K562 (cell line): ENCODE measurements around the gene DNAJB4. TPM values are rescaled to one million over a fixed set of nuclear protein-coding genes. Genes with fewer than 3 reads are reported as not detected.
A peak's percentile ranks its signal among the peaks of the same experiment; 100 is the strongest.

Experiments used
- NEUROD1 ChIP-seq: fragments of 150-350 bp; IDR thresholded peaks from 2 replicates; pipeline ENCODE4 v1.6.1; 2014; ENCODE audit warnings: borderline replicate concordance, low read length, low read depth; ENCODE audit not compliant: partially characterized antibody
- SAFB ChIP-seq: fragments of 200-400 bp; formaldehyde crosslinking; IDR thresholded peaks from 2 replicates; pipeline ENCODE4 v1.6.1; 2017; ENCODE audit warnings: low read depth, low read length, borderline replicate concordance
- XRCC3 ChIP-seq: fragments of 450-650 bp; IDR thresholded peaks from 2 replicates; pipeline ENCODE4 v1.6.1; 2017; ENCODE audit warnings: mild to moderate bottlenecking, moderate library complexity
- ZNF436 ChIP-seq: fragments of 250-450, 450-650 bp; sonication (Bioruptor Pico); formaldehyde crosslinking; IDR thresholded peaks from 2 replicates; pipeline ENCODE4 v1.7.0; 2020; ENCODE audit warnings: mild to moderate bottlenecking
- polyA plus RNA-seq, 8 experiments: library from polyadenylated mRNA; depleted of rRNA in 4 of 8; stranded (reverse) in 5 of 8; unstranded in 3 of 8; fragments of >200 nt; fragmentation: Nextera tagmentation in 2 of 8; fragmentation: Illumina TruSeq in 1 of 8; extraction: Ambion mirVana in 2 of 8; extraction: Trizol in 1 of 8; gene quantifications; 2 replicates each; pipeline versions ENCODE4 v1.2.1 to v1.2.3, GENCODE V29; 2011 to 2014; ENCODE audit warnings: inconsistent platforms in 1 of 8, missing spikeins in 1 of 8
- total RNA-seq, 7 experiments: library from RNA; depleted of rRNA in 6 of 7; stranded (reverse); fragments of >200 nt in 6 of 7; fragmentation: Illumina TruSeq in 2 of 7; extraction: Trizol in 2 of 7; gene quantifications; 2 replicates each; pipeline versions ENCODE4 v1.2.1 to v1.2.3, GENCODE V29; 2011 to 2021; ENCODE audit warnings: low replicate concordance in 1 of 7
- TF ChIP-seq, protein P1 (sequence below), 2 experiments: fragments of 150-350 bp in 1 of 2; IDR thresholded peaks; 2 replicates each; pipeline ENCODE4 v1.6.1; 2012 to 2016; ENCODE audit warnings: low read depth in 2 of 2, low read length in 2 of 2, mild to moderate bottlenecking in 1 of 2, moderate library complexity in 1 of 2
- TF ChIP-seq, protein P2 (sequence below): fragments of 200-600 bp; sonication (generic); IDR thresholded peaks from one replicate; pipeline ENCODE4 v1.6.1; 2012; ENCODE audit warnings: mild to moderate bottlenecking, low read depth, low read length, inconsistent platforms

Gene DNAJB4
- total and polyA plus RNA-seq, 9 of the 15 experiments (the other 6 are each of a cell fraction or from before 2014, with no cell fraction given): 8.5 to 27.7 (median 19.8) TPM

DNA sequence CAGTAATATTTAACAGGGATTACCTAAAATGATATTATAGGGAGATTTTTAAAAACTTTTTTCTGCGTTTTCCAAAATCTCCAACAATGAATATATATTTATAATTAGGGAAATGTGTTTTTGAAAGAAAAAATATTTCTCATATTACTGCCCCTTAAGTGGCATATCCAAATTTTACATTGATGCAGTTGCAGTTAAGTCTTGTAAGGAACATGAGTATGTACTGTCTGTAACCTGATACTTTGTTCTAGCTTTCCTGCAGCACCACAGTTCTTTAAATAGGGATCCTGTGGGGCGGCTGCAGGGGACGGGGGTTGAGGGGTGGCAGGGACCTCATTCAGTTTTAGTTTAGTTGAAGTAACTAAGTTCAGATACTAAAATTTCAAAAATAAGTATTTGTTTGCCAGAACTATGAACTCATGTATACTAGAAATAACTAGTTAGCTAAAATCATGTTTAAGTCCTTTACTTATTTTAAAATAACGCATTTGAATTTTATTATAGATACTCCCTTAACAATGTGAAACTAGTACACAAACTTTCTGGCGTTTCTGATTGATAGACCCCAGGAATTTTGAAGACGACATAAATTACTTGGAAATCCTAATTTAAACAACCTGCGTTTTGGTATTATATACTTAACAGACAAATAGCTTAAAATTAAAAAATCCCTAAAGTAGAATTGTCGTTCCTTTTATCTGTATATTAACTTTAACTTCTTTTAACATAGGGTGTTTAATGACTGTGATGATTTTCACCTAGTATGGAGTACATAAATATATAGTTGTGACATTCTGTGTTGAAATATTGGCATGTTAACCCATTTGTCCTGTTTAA is 639 bp upstream of the DNAJB4 start (continued):
- TF ChIP-seq, protein P1, sequence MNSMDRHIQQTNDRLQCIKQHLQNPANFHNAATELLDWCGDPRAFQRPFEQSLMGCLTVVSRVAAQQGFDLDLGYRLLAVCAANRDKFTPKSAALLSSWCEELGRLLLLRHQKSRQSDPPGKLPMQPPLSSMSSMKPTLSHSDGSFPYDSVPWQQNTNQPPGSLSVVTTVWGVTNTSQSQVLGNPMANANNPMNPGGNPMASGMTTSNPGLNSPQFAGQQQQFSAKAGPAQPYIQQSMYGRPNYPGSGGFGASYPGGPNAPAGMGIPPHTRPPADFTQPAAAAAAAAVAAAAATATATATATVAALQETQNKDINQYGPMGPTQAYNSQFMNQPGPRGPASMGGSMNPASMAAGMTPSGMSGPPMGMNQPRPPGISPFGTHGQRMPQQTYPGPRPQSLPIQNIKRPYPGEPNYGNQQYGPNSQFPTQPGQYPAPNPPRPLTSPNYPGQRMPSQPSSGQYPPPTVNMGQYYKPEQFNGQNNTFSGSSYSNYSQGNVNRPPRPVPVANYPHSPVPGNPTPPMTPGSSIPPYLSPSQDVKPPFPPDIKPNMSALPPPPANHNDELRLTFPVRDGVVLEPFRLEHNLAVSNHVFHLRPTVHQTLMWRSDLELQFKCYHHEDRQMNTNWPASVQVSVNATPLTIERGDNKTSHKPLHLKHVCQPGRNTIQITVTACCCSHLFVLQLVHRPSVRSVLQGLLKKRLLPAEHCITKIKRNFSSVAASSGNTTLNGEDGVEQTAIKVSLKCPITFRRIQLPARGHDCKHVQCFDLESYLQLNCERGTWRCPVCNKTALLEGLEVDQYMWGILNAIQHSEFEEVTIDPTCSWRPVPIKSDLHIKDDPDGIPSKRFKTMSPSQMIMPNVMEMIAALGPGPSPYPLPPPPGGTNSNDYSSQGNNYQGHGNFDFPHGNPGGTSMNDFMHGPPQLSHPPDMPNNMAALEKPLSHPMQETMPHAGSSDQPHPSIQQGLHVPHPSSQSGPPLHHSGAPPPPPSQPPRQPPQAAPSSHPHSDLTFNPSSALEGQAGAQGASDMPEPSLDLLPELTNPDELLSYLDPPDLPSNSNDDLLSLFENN (IDR thresholded peaks at IDR 0.05; ENCODE audit: low read depth in 2 of 2, low read length in 2 of 2): peak in 1 of 2 experiments; percentile 100; a peak in 2 of 4 replicates
- TF ChIP-seq NEUROD1 (no peak), XRCC3 (no peak), ZNF436 (CRISPR knock-in tag) (peak; percentile 99), SAFB (no peak)
- TF ChIP-seq, protein P2, sequence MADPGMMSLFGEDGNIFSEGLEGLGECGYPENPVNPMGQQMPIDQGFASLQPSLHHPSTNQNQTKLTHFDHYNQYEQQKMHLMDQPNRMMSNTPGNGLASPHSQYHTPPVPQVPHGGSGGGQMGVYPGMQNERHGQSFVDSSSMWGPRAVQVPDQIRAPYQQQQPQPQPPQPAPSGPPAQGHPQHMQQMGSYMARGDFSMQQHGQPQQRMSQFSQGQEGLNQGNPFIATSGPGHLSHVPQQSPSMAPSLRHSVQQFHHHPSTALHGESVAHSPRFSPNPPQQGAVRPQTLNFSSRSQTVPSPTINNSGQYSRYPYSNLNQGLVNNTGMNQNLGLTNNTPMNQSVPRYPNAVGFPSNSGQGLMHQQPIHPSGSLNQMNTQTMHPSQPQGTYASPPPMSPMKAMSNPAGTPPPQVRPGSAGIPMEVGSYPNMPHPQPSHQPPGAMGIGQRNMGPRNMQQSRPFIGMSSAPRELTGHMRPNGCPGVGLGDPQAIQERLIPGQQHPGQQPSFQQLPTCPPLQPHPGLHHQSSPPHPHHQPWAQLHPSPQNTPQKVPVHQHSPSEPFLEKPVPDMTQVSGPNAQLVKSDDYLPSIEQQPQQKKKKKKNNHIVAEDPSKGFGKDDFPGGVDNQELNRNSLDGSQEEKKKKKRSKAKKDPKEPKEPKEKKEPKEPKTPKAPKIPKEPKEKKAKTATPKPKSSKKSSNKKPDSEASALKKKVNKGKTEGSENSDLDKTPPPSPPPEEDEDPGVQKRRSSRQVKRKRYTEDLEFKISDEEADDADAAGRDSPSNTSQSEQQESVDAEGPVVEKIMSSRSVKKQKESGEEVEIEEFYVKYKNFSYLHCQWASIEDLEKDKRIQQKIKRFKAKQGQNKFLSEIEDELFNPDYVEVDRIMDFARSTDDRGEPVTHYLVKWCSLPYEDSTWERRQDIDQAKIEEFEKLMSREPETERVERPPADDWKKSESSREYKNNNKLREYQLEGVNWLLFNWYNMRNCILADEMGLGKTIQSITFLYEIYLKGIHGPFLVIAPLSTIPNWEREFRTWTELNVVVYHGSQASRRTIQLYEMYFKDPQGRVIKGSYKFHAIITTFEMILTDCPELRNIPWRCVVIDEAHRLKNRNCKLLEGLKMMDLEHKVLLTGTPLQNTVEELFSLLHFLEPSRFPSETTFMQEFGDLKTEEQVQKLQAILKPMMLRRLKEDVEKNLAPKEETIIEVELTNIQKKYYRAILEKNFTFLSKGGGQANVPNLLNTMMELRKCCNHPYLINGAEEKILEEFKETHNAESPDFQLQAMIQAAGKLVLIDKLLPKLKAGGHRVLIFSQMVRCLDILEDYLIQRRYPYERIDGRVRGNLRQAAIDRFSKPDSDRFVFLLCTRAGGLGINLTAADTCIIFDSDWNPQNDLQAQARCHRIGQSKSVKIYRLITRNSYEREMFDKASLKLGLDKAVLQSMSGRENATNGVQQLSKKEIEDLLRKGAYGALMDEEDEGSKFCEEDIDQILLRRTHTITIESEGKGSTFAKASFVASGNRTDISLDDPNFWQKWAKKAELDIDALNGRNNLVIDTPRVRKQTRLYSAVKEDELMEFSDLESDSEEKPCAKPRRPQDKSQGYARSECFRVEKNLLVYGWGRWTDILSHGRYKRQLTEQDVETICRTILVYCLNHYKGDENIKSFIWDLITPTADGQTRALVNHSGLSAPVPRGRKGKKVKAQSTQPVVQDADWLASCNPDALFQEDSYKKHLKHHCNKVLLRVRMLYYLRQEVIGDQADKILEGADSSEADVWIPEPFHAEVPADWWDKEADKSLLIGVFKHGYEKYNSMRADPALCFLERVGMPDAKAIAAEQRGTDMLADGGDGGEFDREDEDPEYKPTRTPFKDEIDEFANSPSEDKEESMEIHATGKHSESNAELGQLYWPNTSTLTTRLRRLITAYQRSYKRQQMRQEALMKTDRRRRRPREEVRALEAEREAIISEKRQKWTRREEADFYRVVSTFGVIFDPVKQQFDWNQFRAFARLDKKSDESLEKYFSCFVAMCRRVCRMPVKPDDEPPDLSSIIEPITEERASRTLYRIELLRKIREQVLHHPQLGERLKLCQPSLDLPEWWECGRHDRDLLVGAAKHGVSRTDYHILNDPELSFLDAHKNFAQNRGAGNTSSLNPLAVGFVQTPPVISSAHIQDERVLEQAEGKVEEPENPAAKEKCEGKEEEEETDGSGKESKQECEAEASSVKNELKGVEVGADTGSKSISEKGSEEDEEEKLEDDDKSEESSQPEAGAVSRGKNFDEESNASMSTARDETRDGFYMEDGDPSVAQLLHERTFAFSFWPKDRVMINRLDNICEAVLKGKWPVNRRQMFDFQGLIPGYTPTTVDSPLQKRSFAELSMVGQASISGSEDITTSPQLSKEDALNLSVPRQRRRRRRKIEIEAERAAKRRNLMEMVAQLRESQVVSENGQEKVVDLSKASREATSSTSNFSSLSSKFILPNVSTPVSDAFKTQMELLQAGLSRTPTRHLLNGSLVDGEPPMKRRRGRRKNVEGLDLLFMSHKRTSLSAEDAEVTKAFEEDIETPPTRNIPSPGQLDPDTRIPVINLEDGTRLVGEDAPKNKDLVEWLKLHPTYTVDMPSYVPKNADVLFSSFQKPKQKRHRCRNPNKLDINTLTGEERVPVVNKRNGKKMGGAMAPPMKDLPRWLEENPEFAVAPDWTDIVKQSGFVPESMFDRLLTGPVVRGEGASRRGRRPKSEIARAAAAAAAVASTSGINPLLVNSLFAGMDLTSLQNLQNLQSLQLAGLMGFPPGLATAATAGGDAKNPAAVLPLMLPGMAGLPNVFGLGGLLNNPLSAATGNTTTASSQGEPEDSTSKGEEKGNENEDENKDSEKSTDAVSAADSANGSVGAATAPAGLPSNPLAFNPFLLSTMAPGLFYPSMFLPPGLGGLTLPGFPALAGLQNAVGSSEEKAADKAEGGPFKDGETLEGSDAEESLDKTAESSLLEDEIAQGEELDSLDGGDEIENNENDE: no peak
